ENCODE results near the gene CAMTA1.

CAMTA1 gene

GRCh38 chr1:7658099-7658498, 872.8 kb downstream of the CAMTA1 start:
- no peak overlapping the region for H3K4me3 ChIP-seq (ENCODE audit: low read depth, low read length)
- TF ChIP-seq, protein P1, sequence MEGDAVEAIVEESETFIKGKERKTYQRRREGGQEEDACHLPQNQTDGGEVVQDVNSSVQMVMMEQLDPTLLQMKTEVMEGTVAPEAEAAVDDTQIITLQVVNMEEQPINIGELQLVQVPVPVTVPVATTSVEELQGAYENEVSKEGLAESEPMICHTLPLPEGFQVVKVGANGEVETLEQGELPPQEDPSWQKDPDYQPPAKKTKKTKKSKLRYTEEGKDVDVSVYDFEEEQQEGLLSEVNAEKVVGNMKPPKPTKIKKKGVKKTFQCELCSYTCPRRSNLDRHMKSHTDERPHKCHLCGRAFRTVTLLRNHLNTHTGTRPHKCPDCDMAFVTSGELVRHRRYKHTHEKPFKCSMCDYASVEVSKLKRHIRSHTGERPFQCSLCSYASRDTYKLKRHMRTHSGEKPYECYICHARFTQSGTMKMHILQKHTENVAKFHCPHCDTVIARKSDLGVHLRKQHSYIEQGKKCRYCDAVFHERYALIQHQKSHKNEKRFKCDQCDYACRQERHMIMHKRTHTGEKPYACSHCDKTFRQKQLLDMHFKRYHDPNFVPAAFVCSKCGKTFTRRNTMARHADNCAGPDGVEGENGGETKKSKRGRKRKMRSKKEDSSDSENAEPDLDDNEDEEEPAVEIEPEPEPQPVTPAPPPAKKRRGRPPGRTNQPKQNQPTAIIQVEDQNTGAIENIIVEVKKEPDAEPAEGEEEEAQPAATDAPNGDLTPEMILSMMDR (IDR thresholded peaks at IDR 0.05; ENCODE audit: low read depth, low read length): no peak

DNA sequence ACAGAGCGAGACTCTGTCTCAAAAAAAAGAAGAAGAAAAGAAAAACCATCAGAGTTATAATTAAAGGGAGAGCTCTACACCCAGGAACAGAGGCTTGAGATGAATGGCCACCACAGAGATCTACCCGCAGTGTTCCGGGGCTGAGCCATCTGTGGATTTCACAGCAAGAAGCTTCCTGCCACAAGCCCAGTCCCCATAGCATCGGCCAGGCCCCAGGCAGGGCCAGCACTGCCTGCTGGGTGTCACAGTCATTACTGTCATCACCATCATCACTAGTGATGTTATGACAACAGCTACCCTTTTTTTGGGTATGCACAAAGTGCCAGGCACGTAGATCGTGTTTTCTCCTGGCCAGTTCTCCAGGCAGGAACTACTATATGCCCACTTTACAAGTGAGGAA, 874.3 kb downstream of the CAMTA1 start:
- H3K4me3 ChIP-seq (ENCODE audit: low read depth, low read length): no peak overlapping the region
- TF ChIP-seq, protein P1 (IDR thresholded peaks at IDR 0.05; ENCODE audit: low read depth, low read length): no peak

DNA sequence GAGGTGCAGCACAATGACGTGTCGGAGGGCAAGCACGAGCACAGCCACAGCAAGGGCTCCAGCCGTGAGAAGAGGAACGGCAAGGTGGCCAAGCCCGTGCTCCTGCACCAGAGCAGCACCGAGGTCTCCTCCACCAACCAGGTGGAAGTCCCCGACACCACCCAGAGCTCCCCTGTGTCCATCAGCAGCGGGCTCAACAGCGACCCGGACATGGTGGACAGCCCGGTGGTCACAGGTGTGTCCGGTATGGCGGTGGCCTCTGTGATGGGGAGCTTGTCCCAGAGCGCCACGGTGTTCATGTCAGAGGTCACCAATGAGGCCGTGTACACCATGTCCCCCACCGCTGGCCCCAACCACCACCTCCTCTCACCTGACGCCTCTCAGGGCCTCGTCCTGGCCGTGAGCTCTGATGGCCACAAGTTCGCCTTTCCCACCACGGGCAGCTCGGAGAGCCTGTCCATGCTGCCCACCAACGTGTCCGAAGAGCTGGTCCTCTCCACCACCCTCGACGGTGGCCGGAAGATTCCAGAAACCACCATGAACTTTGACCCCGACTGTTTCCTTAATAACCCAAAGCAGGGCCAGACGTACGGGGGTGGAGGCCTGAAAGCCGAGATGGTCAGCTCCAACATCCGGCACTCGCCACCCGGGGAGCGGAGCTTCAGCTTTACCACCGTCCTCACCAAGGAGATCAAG, 878.3 kb downstream of the CAMTA1 start:
- TF ChIP-seq, protein P1 (IDR thresholded peaks at IDR 0.05; ENCODE audit: low read depth, low read length): no peak
- no peak overlapping the region for H3K4me3 ChIP-seq (ENCODE audit: low read depth, low read length)

GRCh38 chr1:7664147-7664892, 879.1 kb downstream of the CAMTA1 start:
- no peak overlapping the region for H3K4me3 ChIP-seq (ENCODE audit: low read depth, low read length)
- TF ChIP-seq, protein P1 (IDR thresholded peaks at IDR 0.05; ENCODE audit: low read depth, low read length): no peak

- H3K4me3 ChIP-seq (ENCODE audit: low read depth, low read length): no peak overlapping the region
- TF ChIP-seq, protein P1 (IDR thresholded peaks at IDR 0.05; ENCODE audit: low read depth, low read length): no peak
Measured at GRCh38 chr1:7664893-7665250, 879.6 kb downstream of the CAMTA1 start.

DNA sequence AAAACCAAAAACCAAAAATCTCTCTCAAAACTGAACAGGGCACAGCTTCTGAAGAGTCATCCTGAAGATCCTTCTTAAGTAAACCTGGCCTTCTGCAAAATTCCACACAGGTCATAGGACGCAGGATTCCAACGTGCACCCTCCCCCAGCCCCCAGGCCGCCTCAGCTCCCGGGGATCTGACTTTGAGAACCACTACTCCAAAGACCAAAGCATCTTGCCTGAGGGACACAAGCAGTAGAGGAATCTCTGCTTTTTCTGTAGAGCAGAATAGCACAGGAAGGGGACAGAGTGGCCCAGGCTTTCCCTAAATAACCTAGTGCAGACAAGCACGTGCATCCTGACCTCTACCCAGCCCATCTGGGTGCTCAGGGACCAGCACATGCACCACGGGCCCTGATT, 881.0 kb downstream of the CAMTA1 start:
- H3K4me3 ChIP-seq (ENCODE audit: low read depth, low read length): no peak overlapping the region
- TF ChIP-seq, protein P1 (IDR thresholded peaks at IDR 0.05; ENCODE audit: low read depth, low read length): no peak

DNA sequence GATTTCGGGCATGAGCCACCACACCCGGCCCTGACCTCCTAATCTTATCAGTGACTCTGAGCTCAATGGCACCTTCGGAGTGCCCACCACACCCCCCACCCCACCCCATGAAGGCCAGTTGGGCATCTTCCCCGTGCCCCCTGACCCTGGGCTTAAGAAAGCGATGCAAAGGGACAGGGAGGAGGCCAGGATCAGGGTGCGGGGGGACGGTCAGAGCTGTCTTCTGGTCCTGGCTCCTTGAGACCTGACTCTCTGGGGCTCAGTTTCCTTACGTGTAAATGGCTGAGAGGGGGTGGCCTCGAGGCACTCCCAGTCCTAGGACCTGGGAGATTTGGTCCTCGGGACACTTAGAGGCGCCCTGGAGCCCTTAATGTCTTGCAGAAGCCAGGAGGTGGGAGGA, 881.9 kb downstream of the CAMTA1 start:
- TF ChIP-seq, protein P1 (IDR thresholded peaks at IDR 0.05; ENCODE audit: low read depth, low read length): no peak
- H3K4me3 ChIP-seq (ENCODE audit: low read depth, low read length): no peak overlapping the region

Data from WI38 (cell line).